ENCODE data around the gene KIF14. TPM values are rescaled to one million over a fixed set of nuclear protein-coding genes. Genes with fewer than 3 reads are reported as not detected.

The KIF14 gene
- total and polyA plus RNA-seq, 2 of the 4 experiments (the other 2 are of a cell fraction) = 2.3 to 4.7 TPM

DNA sequence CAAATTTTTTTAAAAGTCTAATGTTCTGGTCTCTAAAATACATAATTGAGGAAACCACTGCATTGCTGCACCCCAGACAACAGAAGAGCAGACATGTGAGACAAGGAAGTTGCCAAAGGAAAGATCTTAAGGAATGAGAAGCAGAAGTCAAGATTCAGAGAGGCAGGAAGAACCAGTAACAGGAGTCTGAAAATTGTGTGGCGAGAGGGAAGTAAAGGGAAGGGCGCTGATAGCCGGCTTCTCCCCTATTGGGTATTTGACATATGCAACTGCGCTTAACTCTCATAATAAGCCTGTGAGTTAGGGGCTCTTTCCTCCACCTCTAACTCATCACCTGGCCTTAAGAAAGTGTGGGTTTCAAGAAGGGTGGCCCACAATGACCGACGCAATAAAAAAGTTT lies 21.9 kb upstream of the KIF14 start:
- Histone ChIP-seq H3K9ac (ENCODE audit: low read depth, low read length) (no peak overlapping the region), H2AFZ (replicated peaks; ENCODE audit: low read length, poor library complexity) (no peak overlapping the region), H4K8ac (ENCODE audit: low read depth in 2 of 2, low read length in 2 of 2) (no peak overlapping the region), H3K27me3 (ENCODE audit: control insufficient read depth, insufficient read depth, low read length) (no peaks in the 10 kb centered on the region), H3K36me3 (ENCODE audit: control insufficient read depth, insufficient read depth, low read length) (peaks cover 6% of the 10 kb centered on the region), H4K91ac (ENCODE audit: insufficient read depth, low read depth, low read length) (no peak overlapping the region), H4K20me1 (ENCODE audit: insufficient read depth, low read length) (no peaks in the 10 kb centered on the region), H3K4me3 (ENCODE audit: insufficient read depth, low read depth, low read length) (no peak overlapping the region), H2BK15ac (ENCODE audit: low read depth, low read length) (no peak overlapping the region), H3K9me1 (ENCODE audit: insufficient read depth, low read length) (0 out of 2 replicates have a peak, but pooled peaks cover 2% of the 10 kb centered on the region), H3K18ac (ENCODE audit: low read depth, low read length) (no peak overlapping the region), H3K14ac (replicated peaks; ENCODE audit: low read depth, low read length) (no peak overlapping the region), H3K4ac (ENCODE audit: low read depth, low read length) (no peak overlapping the region), H2BK20ac (ENCODE audit: low read depth, low read length) (no peak overlapping the region), H4K5ac (ENCODE audit: low read depth, low read length) (no peak overlapping the region), H3K9me3 (ENCODE audit: control insufficient read depth, insufficient read depth, low read length) (no peaks in the 10 kb centered on the region), H3K23ac (ENCODE audit: low read depth, low read length) (no peak overlapping the region), H2AK5ac (ENCODE audit: low read depth, low read length) (no peak overlapping the region), H3K4me1 (ENCODE audit: control insufficient read depth, insufficient read depth, low read length) (peaks cover 2% of the 10 kb centered on the region), H2BK120ac (ENCODE audit: low read depth, low read length) (no peak overlapping the region), H3K4me2 (ENCODE audit: low read depth, low read length) (no peak overlapping the region), H2AK9ac (replicated peaks; ENCODE audit: low read depth, low read length, poor library complexity) (no peak overlapping the region), H3K56ac (ENCODE audit: extremely low read depth, insufficient read depth, low read length) (no peak overlapping the region), H3K27ac (ENCODE audit: insufficient read depth, low read length) (no peak overlapping the region), H2BK5ac (ENCODE audit: low read depth, low read length, poor library complexity, severe bottlenecking) (no peak overlapping the region), H3K79me1 (ENCODE audit: low read depth in 1 of 2, low read length in 2 of 2) (no peaks in the 10 kb centered on the region)
- POLR2A ChIA-PET (ENCODE audit: unreplicated experiment) = no interaction called here
- no CpG with 5 or more reads among the region's 6 CpGs for WGBS, 2 experiments (ENCODE audit: extremely low coverage in 2 of 2, insufficient read length in 1 of 2)
- no peak for ATAC-seq (ENCODE audit: low read depth)
- no peak for DNase-seq
- dilution Hi-C loops (cut with HindIII; ENCODE audit: low sequenced_read_pairs, unreplicated experiment) = no loop called here
- BruUV-seq (replicated peaks) = no TSS peak
- TF ChIP-seq RFX5 (IDR thresholded peaks at IDR 0.05; ENCODE audit: low read depth, low read length) = no peak
- no peak for TF ChIP-seq FOS (IDR thresholded peaks at IDR 0.05; ENCODE audit: low read depth, low read length)
- TF ChIP-seq SMC3 (IDR thresholded peaks at IDR 0.05; ENCODE audit: low read depth, low read length) = no peak
- TF ChIP-seq MXI1 (IDR thresholded peaks at IDR 0.05; ENCODE audit: borderline replicate concordance, low read depth, low read length) = no peak
- no peak for TF ChIP-seq RAD21 (IDR thresholded peaks at IDR 0.05; ENCODE audit: low read length)
- TF ChIP-seq USF2 (IDR thresholded peaks at IDR 0.05; ENCODE audit: low read depth, low read length) = no peak
- TF ChIP-seq BHLHE40 (IDR thresholded peaks at IDR 0.05; ENCODE audit: low read depth, low read length) = no peak
- no peak for TF ChIP-seq POLR2A (IDR thresholded peaks at IDR 0.05; ENCODE audit: low read depth, low read length)
- no peak for TF ChIP-seq CTCF (conservative IDR thresholded peaks at IDR 0.05; ENCODE audit: low read depth, low read length)
- TF ChIP-seq CEBPB (IDR thresholded peaks at IDR 0.05; ENCODE audit: low read depth, low read length) = no peak
- no peak for TF ChIP-seq NFE2L2 (IDR thresholded peaks at IDR 0.05; ENCODE audit: low read depth, low read length)
- TF ChIP-seq RCOR1 (IDR thresholded peaks at IDR 0.05; ENCODE audit: insufficient replicate concordance, low read length) = no peak
- TF ChIP-seq ELK1 (IDR thresholded peaks at IDR 0.05; ENCODE audit: borderline replicate concordance, low read depth, low read length) = no peak
- no peak for TF ChIP-seq MAFK (IDR thresholded peaks at IDR 0.05; ENCODE audit: low read depth, low read length)
- TF ChIP-seq MAZ (IDR thresholded peaks at IDR 0.05; ENCODE audit: borderline replicate concordance, low read depth, low read length) = no peak
- TF ChIP-seq CHD1 (IDR thresholded peaks at IDR 0.05; ENCODE audit: low read depth, low read length) = no peak
- CTCF ChIA-PET = no interaction called here
- in situ Hi-C loops (cut with MboI; ENCODE audit: low sequenced_read_pairs) = no loop called here
- intact Hi-C loops (cut with micrococcal nuclease) = no loop called here

Measured in IMR-90 (cell line).